HEK293 (cell line): ENCODE measurements around the gene SOX2.

Experiments
- CTCF ChIA-PET: fragments of 350-600 bp; formaldehyde crosslinking; extraction: SDS; loops from one replicate; lab custom pipeline; 2021; ENCODE audit warnings: antibody characterized with exemption; lab: Yijun Ruan, JAX
- POLR2A ChIA-PET: fragments of 300-600 bp; formaldehyde crosslinking; extraction: SDS; loops from one replicate; lab custom pipeline; 2020; ENCODE audit warnings: antibody characterized with exemption, inconsistent platforms; lab: Yijun Ruan, JAX
- H3K27ac ChIP-seq: fragments of 200-500 bp; sonication (Bioruptor generic); 2 replicates; pipeline ENCODE4 v1.5.1; 2014; ENCODE audit warnings: low read depth, low read length, control low read depth, inconsistent platforms; ENCODE audit errors: extremely low read depth
- H3K36me3 ChIP-seq, 2 experiments: fragments of 200-500 bp in 1 of 2; sonication (Bioruptor generic) in 1 of 2; 1 replicate in 1 of 2; 2 replicates in 1 of 2; pipeline ENCODE4 v1.5.1; 2014 to 2017; ENCODE audit warnings: inconsistent platforms in 2 of 2, low read length in 2 of 2; ENCODE audit not compliant: control insufficient read depth in 2 of 2, insufficient read depth in 1 of 2
- H3K4me1 ChIP-seq: fragments of 200-500 bp; sonication (Bioruptor generic); 2 replicates; pipeline ENCODE4 v1.5.1; 2014; ENCODE audit warnings: mild to moderate bottlenecking, low read length, inconsistent platforms; ENCODE audit not compliant: control insufficient read depth, insufficient read depth
- H3K4me3 ChIP-seq: 2 replicates; pipeline ENCODE4 v1.5.1; 2011; ENCODE audit warnings: low read depth, mild to moderate bottlenecking, control low read depth, low read length, moderate library complexity
- H3K9me3 ChIP-seq: fragments of 200-500 bp; sonication (Bioruptor generic); 2 replicates; pipeline ENCODE4 v1.5.1; 2014; ENCODE audit warnings: low read depth, low read length, inconsistent platforms; ENCODE audit not compliant: control insufficient read depth, insufficient read depth
- KLF17 ChIP-seq: fragments of 450-650 bp; formaldehyde crosslinking; IDR thresholded peaks from 2 replicates; pipeline ENCODE4 v1.5.1; 2016; ENCODE audit warnings: missing biosample characterization, missing genetic modification characterization
- SALL2 ChIP-seq: fragments of 450-650 bp; formaldehyde crosslinking; IDR thresholded peaks from 2 replicates; pipeline ENCODE4 v1.5.0; 2017; ENCODE audit warnings: missing biosample characterization, mild to moderate bottlenecking, missing genetic modification characterization, borderline replicate concordance
- ZBTB17 ChIP-seq: fragments of 450-650 bp; formaldehyde crosslinking; IDR thresholded peaks from 2 replicates; pipeline ENCODE4 v1.5.1; 2016; ENCODE audit warnings: missing biosample characterization, missing genetic modification characterization
- ZBTB21 ChIP-seq: fragments of 450-650 bp; formaldehyde crosslinking; IDR thresholded peaks from 2 replicates; pipeline ENCODE4 v1.5.1; 2017; ENCODE audit warnings: missing biosample characterization, missing genetic modification characterization
- ZBTB26 ChIP-seq: fragments of 450-650 bp; formaldehyde crosslinking; optimal IDR thresholded peaks from 2 replicates; pipeline ENCODE3; 2016; ENCODE audit warnings: missing biosample characterization, mild to moderate bottlenecking, missing genetic modification characterization
- ZNF121 ChIP-seq: fragments of 450-650 bp; formaldehyde crosslinking; IDR thresholded peaks from 2 replicates; pipeline ENCODE4 v1.5.1; 2016; ENCODE audit warnings: missing biosample characterization, missing genetic modification characterization
- ZNF280D ChIP-seq: fragments of 450-650 bp; formaldehyde crosslinking; IDR thresholded peaks from 2 replicates; pipeline ENCODE4 v1.5.1; 2016; ENCODE audit warnings: missing biosample characterization, missing genetic modification characterization
- ZNF350 ChIP-seq: fragments of 450-650 bp; formaldehyde crosslinking; IDR thresholded peaks from 2 replicates; pipeline ENCODE4 v1.5.0; 2017; ENCODE audit warnings: missing biosample characterization, mild to moderate bottlenecking, missing genetic modification characterization
- ZNF366 ChIP-seq: fragments of 450-650 bp; formaldehyde crosslinking; conservative IDR thresholded peaks from 2 replicates; pipeline ENCODE4 v1.5.1; 2016; ENCODE audit warnings: missing biosample characterization, missing genetic modification characterization
- ZNF423 ChIP-seq: fragments of 450-650 bp; formaldehyde crosslinking; IDR thresholded peaks from 2 replicates; pipeline ENCODE4 v1.5.1; 2016; ENCODE audit warnings: missing biosample characterization, missing genetic modification characterization
- ZNF449 ChIP-seq: fragments of 450-650 bp; formaldehyde crosslinking; IDR thresholded peaks from 2 replicates; pipeline ENCODE4 v1.5.1; 2017; ENCODE audit warnings: missing biosample characterization, mild to moderate bottlenecking, missing genetic modification characterization, moderate library complexity
- ZNF48 ChIP-seq: fragments of 450-650 bp; formaldehyde crosslinking; IDR thresholded peaks from 2 replicates; pipeline ENCODE4 v1.5.1; 2016; ENCODE audit warnings: missing biosample characterization, missing genetic modification characterization
- ZNF488 ChIP-seq: fragments of 450-650 bp; formaldehyde crosslinking; IDR thresholded peaks from 2 replicates; pipeline ENCODE4 v1.5.1; 2016; ENCODE audit warnings: missing biosample characterization, missing genetic modification characterization
- ZSCAN23 ChIP-seq: fragments of 450-650 bp; formaldehyde crosslinking; IDR thresholded peaks from 2 replicates; pipeline ENCODE4 v1.5.1; 2016; ENCODE audit warnings: missing biosample characterization, missing genetic modification characterization

SOX2 gene

GRCh38 chr3:181725131-181725731 is 13.5 kb downstream of the SOX2 start:
- Histone ChIP-seq H3K36me3 (no peaks in the 10 kb centered on the region), H3K9me3 (no peaks in the 10 kb centered on the region), H3K27ac (no peak overlapping the region), H3K4me3 (no peak overlapping the region), H3K4me1 (peaks cover 5% of the 10 kb centered on the region; the same call in 1 of the 2 replicates)
- ChIA-PET CTCF (no interaction called here), POLR2A (no interaction called here)
- TF ChIP-seq ZBTB21 (tag by site-specific recombination) (no peak), ZNF350 (tag by site-specific recombination) (no peak), ZNF280D (tag by site-specific recombination) (no peak), ZBTB26 (tag by site-specific recombination) (no peak)

GRCh38 chr3:181725830-181726229 is 14.1 kb downstream of the SOX2 start:
- ChIA-PET CTCF (no interaction called here), POLR2A (interaction anchor here (0.6 kb wide), 1 partner anchor 96 kb away, joined by 3 read pairs; no protein-coding TSS in a partner anchor)
- Histone ChIP-seq H3K27ac (no peak overlapping the region), H3K36me3 (no peaks in the 10 kb centered on the region), H3K9me3 (no peaks in the 10 kb centered on the region)
- no peak for TF ChIP-seq ZNF488
- TF ChIP-seq ZBTB17 (tag by site-specific recombination) = no peak
- no peak for TF ChIP-seq ZNF48
- TF ChIP-seq, all 188 proteins: peak for 0
- Histone ChIP-seq H3K4me3 (no peak overlapping the region), H3K4me1 (peaks cover 5% of the 10 kb centered on the region; the same call in 1 of the 2 replicates)

GRCh38 chr3:181726351-181727330 is 14.9 kb downstream of the SOX2 start:
- Histone ChIP-seq H3K36me3 (no peaks in the 10 kb centered on the region), H3K4me3 (no peak overlapping the region), H3K4me1 (peaks cover 5% of the 10 kb centered on the region; the same call in 1 of the 2 replicates), H3K9me3 (no peaks in the 10 kb centered on the region), H3K27ac (no peak overlapping the region)
- ChIA-PET CTCF (interaction anchor here (0.6 kb wide), 1 partner anchor 85 kb away, joined by 4 read pairs; no protein-coding TSS in a partner anchor), POLR2A (interaction anchor here (0.6 kb wide), 1 partner anchor 95 kb away, joined by 3 read pairs; no protein-coding TSS in a partner anchor)
- TF ChIP-seq KLF17 (tag by site-specific recombination) (no peak), ZNF449 (tag by site-specific recombination) (no peak), ZNF423 (tag by site-specific recombination) (no peak), ZSCAN23 (tag by site-specific recombination) (no peak), ZNF121 (no peak), ZNF366 (tag by site-specific recombination) (no peak), SALL2 (tag by site-specific recombination) (no peak), ZBTB26 (tag by site-specific recombination) (no peak)
